Nephron (organoid): ENCODE measurements around the gene AGAP3.

Experiments used
- H3K27ac Mint-ChIP-seq, 3 experiments: 2 replicates each; pipeline ENCODE4 v1.8.0; 2020; ENCODE audit warnings: mixed read lengths in 3 of 3, mild to moderate bottlenecking in 2 of 3, moderate library complexity in 1 of 3
- H3K27me3 Mint-ChIP-seq: 2 replicates; pipeline ENCODE4 v1.8.0; 2021; ENCODE audit warnings: low read depth, mild to moderate bottlenecking, moderate library complexity, mixed read lengths
- H3K36me3 Mint-ChIP-seq: 2 replicates; pipeline ENCODE4 v1.8.0; 2020; ENCODE audit warnings: low read depth, mixed read lengths
- H3K4me1 Mint-ChIP-seq: 2 replicates; pipeline ENCODE4 v1.8.0; 2020; ENCODE audit warnings: mixed read lengths
- H3K4me3 Mint-ChIP-seq, 3 experiments: 2 replicates each; pipeline ENCODE4 v1.8.0; 2020; ENCODE audit warnings: mild to moderate bottlenecking in 3 of 3, mixed read lengths in 3 of 3, moderate library complexity in 2 of 3
- H3K9me3 Mint-ChIP-seq: 2 replicates; pipeline ENCODE4 v1.8.0; 2020; ENCODE audit warnings: mixed read lengths
- TF ChIP-seq, protein P1 (sequence below), 3 experiments: fragments of 200-600 bp; sonication (generic); IDR thresholded peaks; one replicate each; pipeline ENCODE4 v1.5.0; 2021; ENCODE audit warnings: antibody characterized with exemption in 3 of 3; ENCODE audit not compliant: unreplicated experiment in 3 of 3

AGAP3 gene

DNA sequence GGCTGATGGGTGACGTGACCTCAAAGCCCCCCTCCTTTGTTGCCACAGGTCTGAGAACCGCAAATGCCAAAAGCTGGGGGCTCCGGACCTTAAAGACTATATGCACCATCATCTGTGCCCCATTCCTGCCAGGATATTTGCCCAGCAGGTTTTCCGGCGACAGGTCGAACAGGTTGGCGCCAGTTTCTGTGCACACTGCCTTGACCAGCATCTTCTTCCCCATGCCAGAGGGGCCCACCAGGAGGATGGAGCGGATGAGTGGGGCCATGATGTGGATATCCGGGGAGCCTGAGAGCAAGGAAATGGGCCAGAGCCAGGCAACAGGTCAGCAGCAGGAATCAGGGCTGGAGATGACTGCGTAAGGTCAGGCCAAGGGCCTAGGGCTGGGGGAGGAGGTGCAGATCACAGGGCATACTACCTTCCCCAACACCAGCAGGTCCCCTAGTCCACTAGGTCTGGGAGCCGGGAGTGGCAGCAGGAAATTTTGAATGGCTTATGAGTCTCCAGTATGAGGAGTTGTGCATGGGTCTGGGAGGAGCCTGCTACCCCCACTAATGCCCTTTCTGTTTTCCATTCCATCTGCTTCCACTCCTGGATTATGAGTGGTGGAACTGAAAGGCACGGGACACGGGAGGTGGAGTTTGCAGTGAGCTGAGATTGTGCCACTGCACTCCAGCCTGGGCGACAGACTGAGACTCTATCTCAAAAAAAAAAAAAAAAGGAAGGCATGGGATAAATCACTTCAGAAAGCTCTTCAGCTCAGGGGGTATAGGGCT is 107.1 kb downstream of the AGAP3 start:
- Mint-ChIP-seq H3K4me1 (no peaks in the 10 kb centered on the region), H3K4me3 (no peak overlapping the region), H3K27me3 (peaks cover 31% of the 10 kb centered on the region), H3K9me3 (no peaks in the 10 kb centered on the region), H3K36me3 (no peaks in the 10 kb centered on the region), H3K27ac (no peak overlapping the region)
- TF ChIP-seq, protein P1, sequence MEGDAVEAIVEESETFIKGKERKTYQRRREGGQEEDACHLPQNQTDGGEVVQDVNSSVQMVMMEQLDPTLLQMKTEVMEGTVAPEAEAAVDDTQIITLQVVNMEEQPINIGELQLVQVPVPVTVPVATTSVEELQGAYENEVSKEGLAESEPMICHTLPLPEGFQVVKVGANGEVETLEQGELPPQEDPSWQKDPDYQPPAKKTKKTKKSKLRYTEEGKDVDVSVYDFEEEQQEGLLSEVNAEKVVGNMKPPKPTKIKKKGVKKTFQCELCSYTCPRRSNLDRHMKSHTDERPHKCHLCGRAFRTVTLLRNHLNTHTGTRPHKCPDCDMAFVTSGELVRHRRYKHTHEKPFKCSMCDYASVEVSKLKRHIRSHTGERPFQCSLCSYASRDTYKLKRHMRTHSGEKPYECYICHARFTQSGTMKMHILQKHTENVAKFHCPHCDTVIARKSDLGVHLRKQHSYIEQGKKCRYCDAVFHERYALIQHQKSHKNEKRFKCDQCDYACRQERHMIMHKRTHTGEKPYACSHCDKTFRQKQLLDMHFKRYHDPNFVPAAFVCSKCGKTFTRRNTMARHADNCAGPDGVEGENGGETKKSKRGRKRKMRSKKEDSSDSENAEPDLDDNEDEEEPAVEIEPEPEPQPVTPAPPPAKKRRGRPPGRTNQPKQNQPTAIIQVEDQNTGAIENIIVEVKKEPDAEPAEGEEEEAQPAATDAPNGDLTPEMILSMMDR (IDR thresholded peaks at IDR 0.05; ENCODE audit: unreplicated experiment in 3 of 3): no peak
